Posterior cingulate gyrus (tissue), 11 donors: ENCODE measurements around the gene IRGQ.

ENCODE experiments used
- DNase-seq, 10 donors: peaks; one replicate each; pipeline versions ENCODE4 v3.0.0 to v3.0.0-alpha.2; 2020 to 2021; ENCODE audit warnings: mixed read lengths in 3 of 10
- intact Hi-C: fragments of 100-400 bp; cut with DNase I; formaldehyde crosslinking; loops from one replicate; pipeline ENCODE4 v1.15.1; 2023

The IRGQ gene

GRCh38 chr19:43625918-43626579, 30.1 kb upstream of the IRGQ start:
- intact Hi-C loops: no loop called here
- peak in 3 of 10 donors; percentile 45 to 91 (median 74) for DNase-seq

GRCh38 chr19:43624933-43625332, 29.0 kb upstream of the IRGQ start:
- intact Hi-C loops: no loop called here
- peak in 2 of 10 donors; percentile 63 to 81 for DNase-seq

DNA sequence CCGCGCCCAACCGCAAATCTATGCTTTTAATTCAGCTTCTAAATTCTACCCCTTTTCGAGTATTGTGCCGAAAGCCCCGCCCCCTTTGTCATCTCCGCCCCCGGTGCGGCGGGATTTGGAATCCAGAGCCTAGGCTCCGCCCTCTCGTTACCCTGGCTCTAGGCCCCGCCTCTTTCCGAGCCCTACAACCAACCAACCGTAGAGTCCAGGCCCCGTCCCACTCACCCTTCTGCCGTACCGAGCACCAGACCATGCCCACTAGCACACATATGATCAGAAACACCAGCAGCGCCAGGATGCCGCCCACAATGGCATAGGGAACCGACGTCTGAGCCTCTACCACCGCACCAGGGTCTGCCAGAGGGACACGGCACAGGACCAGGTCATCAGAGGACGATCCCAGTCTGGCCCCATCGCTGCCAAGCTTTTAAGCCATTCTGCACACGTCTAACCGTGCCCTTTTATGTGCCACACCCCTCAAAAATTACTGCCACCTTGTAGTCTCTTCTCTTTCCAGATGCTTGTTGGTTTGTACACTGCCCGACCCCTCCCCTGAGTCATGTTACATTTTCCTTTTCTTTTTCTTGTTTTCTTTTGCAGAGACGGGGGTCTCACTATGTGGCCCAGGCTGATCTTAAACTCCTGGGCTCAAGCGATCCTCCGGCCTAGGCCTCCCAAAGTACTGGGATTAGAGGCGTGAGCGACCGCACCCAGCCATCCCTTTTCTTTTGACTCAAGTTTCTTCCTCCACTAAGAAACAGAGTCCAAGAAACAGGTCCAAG, 28.1 kb upstream of the IRGQ start:
- peak in 1 of 10 donors; percentile 67 for DNase-seq
- intact Hi-C loops: no loop called here

GRCh38 chr19:43622956-43623355, 27.0 kb upstream of the IRGQ start:
- peak in 1 of 10 donors; percentile 20 for DNase-seq
- intact Hi-C loops: no loop called here

DNA sequence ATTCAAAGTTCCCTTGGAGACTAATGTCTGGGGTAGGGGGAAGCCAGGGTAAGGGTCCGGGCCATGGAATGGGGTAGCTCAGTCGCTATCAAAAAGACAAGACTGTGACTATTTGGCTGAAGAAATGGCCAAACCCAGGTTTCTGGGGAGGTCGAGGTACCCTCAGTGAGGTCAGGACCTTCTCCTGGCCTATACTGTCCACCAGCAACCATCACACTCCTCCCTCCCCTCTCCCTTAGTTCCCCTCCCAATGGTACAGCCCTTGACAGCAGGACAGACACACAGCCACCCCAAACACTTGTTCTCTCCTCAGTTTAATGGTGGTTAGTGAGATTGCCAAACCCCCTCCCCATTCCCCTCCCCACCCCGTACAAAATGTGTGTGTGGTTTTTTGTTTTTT, 26.1 kb upstream of the IRGQ start:
- peak in 2 of 10 donors; percentile 5 to 10 for DNase-seq
- intact Hi-C loops: no loop called here

DNA sequence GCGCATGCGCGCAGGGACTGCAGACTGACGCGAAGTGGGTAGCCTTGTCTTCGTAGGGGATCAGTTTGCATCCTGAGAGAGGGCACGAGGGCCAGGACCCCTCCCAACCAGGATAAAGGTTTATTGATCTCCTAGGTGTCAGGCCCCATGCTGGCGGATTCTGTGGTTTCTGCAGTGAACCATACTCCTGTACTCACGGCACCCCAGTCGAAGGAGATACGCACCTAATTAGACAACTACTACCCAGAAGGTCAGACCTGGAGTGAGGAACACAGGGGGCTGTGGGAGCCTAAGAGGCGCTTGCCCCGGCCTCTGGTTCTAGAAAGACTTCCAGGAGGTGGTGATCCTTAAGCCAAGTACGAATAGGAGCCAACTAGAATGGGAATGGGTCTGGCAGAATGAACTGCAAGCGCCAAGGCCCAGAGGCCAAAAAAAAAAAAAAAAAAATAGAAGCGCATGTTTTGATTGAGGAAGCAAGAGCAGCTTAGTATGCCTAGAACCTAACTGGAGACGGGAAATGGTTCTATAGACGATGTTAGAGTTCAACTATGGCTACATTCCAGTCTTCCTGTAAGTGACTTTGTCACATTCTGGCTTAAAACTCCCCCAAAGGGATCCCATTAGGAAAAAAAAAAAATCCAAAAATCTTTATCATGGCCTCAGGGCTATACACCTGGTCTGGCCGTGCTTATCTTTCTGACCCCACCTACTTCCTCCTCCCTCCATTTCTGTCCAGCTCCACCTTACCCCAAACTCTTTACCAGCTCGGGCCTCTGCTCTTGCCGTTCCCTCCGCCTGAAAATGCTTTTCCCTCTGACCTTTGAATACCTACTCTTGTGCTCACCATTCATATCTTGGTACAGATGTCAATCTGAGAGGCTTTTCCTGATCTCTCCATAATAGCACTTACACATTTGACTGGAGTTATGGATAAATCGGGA, 24.4 kb upstream of the IRGQ start:
- DNase-seq: no peak
- intact Hi-C loops: no loop called here

GRCh38 chr19:43619262-43620060, 23.5 kb upstream of the IRGQ start, which contains the start of gene ZNF428:
Gene ZNF428 (minus strand): TSS chr19:43619629. CDS start chr19:43614304, 5,325 bp downstream.
- intact Hi-C loops: loop anchor here (5.0 kb wide), 1 partner anchor 33 kb away; no protein-coding TSS in a partner anchor

DNA sequence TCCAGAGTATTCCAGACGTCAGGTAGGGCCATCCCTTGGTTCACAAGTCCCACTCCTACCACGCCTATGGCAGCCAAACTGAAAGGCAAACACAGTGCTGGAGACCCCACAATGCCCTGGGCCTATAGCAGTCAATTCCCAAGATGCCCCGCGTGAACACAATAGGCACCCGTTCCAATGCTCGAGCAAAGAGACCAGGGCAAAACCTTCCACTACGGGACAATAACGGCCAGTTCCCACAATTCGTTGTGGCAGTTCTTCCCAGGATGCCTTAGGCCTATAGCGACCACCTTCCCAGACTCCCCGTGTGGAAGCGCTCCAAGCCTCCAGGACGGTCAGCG, 23.0 kb upstream of the IRGQ start:
- peak in 2 of 10 donors; percentile 49 to 76 for DNase-seq
- intact Hi-C loops: loop anchor here (5.0 kb wide), 1 partner anchor 33 kb away; no protein-coding TSS in a partner anchor

More at GRCh38 chr19:43619262-43620060, 23.5 kb upstream of the IRGQ start, which contains the start of gene ZNF428:
- peak; percentile 83 to 99 (median 93) for DNase-seq

GRCh38 chr19:43616954-43617353, 21.0 kb upstream of the IRGQ start:
- no peak for DNase-seq
- intact Hi-C loops: loop anchor here (5.0 kb wide), 1 partner anchor 35 kb away; no protein-coding TSS in a partner anchor

GRCh38 chr19:43616306-43616705, 20.4 kb upstream of the IRGQ start:
- no peak for DNase-seq
- intact Hi-C loops: loop anchor here (5.0 kb wide), 1 partner anchor 36 kb away; no protein-coding TSS in a partner anchor

DNA sequence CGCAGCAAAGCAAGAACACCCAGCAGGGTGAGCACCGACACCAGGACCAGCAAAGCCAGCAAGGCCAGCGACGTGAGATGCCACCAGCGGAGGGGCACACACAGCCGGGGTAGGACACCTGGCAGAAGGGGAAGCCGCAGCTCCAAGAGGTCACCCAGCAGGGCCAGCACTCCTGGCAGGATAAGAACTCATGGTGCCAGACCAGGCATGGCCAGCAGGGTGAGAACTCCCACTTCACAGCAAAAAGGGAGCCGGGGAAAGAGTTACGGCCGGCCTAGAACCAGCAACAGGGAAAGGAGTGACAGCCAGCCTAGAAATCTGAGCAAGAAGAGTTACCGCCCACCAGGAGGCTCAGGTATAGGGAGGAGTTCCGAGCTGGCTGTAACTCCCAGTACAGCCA, 16.4 kb upstream of the IRGQ start:
- intact Hi-C loops: no loop called here
- DNase-seq: no peak

- no peak for DNase-seq
- intact Hi-C loops: no loop called here
Measured at GRCh38 chr19:43611788-43612187, 15.9 kb upstream of the IRGQ start, which contains the start of gene SRRM5. Gene SRRM5 (plus strand): TSS chr19:43612088. CDS start chr19:43612122, 34 bp downstream.

- intact Hi-C loops: no loop called here
- no peak for DNase-seq
Measured at GRCh38 chr19:43610493-43610892, 14.6 kb upstream of the IRGQ start.

DNA sequence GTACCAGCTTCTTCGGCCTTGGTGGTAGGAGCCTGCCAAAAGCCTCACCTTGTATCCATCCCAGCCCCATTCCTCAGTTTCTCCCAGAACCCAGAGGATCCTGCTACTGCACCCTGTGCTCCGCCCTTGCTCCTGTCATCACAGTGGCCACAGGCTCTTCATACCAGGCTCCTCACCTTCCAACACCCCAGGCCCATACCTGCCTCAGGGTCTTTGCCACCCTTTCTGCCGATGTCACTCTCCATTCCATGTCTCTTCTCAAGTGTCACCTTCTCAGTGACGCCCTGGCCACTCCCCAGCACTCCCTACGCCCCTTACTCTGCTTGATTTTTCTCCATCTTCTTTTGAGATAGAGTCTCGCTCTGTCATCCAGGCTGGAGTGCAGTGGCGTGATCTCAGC, 13.9 kb upstream of the IRGQ start:
- intact Hi-C loops: no loop called here
- no peak for DNase-seq

DNA sequence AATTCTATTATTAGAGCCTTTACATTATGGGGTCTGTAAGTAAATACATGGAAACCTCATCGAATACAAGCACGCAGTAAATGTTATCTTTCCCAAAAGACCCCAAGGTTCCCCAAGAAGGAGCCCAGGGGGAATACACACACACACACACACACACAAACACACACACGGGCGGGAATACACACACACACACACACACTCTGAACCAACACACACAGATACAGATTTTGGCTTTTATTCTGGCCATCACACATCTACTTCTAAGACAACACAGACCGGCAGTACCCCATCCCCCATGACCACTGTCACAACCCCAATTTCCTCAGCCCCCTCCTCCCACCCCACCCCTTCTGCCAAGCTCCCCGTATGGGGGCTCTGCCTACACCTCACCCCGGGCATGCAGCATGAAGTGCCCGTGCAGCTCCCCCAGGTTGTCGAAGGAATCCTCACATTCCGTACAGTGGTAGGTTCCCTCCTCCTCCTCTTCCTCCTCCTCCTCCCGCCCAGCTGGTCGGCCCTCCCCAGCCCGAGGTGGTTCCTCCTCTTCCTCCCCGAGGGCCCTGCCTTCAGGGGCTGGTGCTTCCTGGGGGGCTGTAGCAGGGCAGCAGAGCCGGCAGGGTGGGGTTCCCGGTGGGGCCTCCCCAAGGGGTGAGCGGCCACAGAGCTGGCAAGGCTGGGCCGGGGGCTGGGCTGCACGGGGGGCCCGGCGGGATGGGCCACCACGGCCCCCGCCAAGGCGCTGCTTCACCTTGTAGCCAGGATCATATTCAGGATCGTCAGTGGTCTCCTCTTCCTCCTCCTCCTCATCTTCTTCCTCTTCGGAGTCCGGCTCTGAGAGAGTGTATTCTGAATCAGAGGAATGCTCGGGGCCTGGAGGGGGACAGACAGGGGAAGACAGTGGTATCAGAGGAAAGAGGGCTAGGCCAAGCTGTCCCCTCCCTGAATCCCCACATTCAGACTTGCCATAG, 11.6 kb upstream of the IRGQ start:
- peak in 1 of 10 donors; percentile 80 for DNase-seq
- intact Hi-C loops: no loop called here

DNA sequence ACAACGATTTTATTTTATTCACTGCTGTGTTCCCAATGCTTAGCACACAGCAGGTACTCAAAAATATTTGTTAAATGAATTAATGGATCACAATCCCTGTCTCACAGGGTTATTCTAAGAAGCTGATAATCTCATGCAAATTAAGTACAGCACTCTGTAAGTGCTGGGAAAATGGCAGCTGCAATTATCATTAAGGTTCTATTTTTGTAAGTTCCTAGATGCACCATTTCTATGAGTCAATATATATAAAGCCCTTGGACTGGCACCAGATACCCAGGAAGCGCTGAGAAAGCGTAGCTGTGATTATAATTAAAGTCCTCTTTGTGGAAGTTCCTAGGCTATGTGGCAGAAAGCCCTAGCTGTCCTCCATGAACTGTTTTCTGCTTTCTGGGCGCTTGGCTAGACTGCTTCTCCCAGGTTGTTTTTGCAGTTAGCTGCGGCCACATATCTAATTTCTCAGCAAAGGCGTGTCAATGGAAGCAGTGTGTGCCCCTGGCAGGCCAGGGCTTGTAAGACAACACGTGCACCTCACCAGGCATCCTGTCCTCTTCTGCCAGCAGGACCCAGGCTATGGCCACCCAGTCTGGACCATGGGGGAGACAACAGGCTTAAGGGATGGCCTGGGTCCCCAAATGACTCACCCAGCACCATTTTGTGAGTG, 10.8 kb upstream of the IRGQ start:
- intact Hi-C loops: no loop called here
- DNase-seq: no peak

DNA sequence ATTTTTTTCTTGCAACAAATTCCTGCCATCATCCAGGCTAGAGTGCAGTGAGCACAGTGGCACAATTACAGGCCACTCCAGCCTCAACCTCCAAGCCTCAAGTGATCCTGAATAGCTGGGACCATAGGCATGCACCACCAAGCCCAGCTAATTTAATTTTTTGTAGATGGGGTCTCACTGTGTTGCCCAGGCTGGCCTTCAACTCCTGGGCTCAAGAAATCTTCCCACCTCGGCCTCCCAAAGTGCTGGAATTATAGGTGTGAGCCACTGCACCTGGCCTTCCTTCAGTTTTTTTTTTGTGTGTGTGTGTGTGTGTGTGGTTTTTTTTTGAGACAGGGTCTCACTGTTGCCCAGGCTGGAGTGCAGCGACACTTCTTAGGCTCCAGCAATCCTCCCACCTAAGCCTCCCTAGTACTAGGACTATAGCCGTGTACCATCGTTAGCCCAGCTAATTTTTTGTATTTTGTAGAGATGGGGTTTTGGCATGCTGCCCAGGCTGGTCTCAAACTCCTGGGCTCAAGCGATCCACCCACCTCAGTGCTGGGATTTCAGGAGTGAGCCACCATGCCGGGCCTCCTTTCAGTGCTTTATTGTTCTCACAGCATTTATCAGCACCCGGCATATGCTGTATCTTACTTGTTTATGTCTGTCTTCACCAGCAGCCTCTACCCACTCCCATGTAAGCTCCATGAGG, 10.1 kb upstream of the IRGQ start:
- intact Hi-C loops: no loop called here
- peak in 3 of 10 donors; percentile 11 to 42 (median 24) for DNase-seq
